NCI-H526 treated with DMSO at 0.1 percent for 48 hours (cell line): ENCODE data around the gene NXPH4.

ENCODE experiments used
- DNase-seq: peaks from one replicate; lab custom pipeline; 2025; lab: John Stamatoyannopoulos, UW

NXPH4 gene

GRCh38 chr12:57219205-57219992, 2.8 kb downstream of the NXPH4 start:
- no peak for DNase-seq

GRCh38 chr12:57219993-57220754, 3.6 kb downstream of the NXPH4 start:
- no peak for DNase-seq

- DNase-seq = no peak
Measured at GRCh38 chr12:57220770-57221168, 4.2 kb downstream of the NXPH4 start.

- DNase-seq = no peak
Measured at GRCh38 chr12:57221169-57221917, 4.7 kb downstream of the NXPH4 start.

- peak; percentile 37 for DNase-seq
Measured at GRCh38 chr12:57222286-57223190, 5.9 kb downstream of the NXPH4 start.

- no peak for DNase-seq
Measured at GRCh38 chr12:57223191-57224165, 6.9 kb downstream of the NXPH4 start.

- DNase-seq = no peak
Measured at GRCh38 chr12:57224278-57224972, 7.8 kb downstream of the NXPH4 start.

GRCh38 chr12:57224973-57225679, 8.5 kb downstream of the NXPH4 start:
- DNase-seq = peak; percentile 35

GRCh38 chr12:57225680-57226210, 9.2 kb downstream of the NXPH4 start:
- DNase-seq = no peak

- DNase-seq = no peak
Measured at GRCh38 chr12:57226588-57227314, 10.2 kb downstream of the NXPH4 start.

GRCh38 chr12:57227315-57228115, 10.9 kb downstream of the NXPH4 start:
- DNase-seq = no peak

GRCh38 chr12:57229046-57229633, 12.5 kb downstream of the NXPH4 start:
- no peak for DNase-seq

- peak; percentile 91 for DNase-seq
Measured at GRCh38 chr12:57229634-57230380, 13.2 kb downstream of the NXPH4 start, which contains the start of gene SHMT2. SHMT2 (plus strand) TSS chr12:57229711; CDS start chr12:57229779, 68 bp downstream.

- no peak for DNase-seq
Measured at GRCh38 chr12:57230381-57231155, 14.0 kb downstream of the NXPH4 start.
